GM19023 (cell line): ENCODE measurements around the gene JAK1.

ENCODE experiments used
- ATAC-seq: cut with Tn5 transposase; IDR thresholded peaks from one replicate; pipeline ENCODE4 v1.9.1; 2021; ENCODE audit warnings: mild to moderate bottlenecking, moderate library complexity; ENCODE audit not compliant: unreplicated experiment

Gene JAK1

GRCh38 chr1:64801851-64802523 lies 164.4 kb downstream of the JAK1 start:
- ATAC-seq: no peak

GRCh38 chr1:64798872-64799271 lies 167.5 kb downstream of the JAK1 start:
- no peak for ATAC-seq

GRCh38 chr1:64790832-64791487 lies 175.4 kb downstream of the JAK1 start:
- ATAC-seq: no peak
